ENCODE measurements around the gene PPP2R3B.
"Not testable (repeated sequence)": the region's sequence is repeated elsewhere in the genome, so short reads cannot be mapped to it uniquely, and the experiment has no call there.

GRCh38 chrX:376206-376605 is 10.5 kb downstream of the PPP2R3B start:
- TF ChIP-seq, protein P1, sequence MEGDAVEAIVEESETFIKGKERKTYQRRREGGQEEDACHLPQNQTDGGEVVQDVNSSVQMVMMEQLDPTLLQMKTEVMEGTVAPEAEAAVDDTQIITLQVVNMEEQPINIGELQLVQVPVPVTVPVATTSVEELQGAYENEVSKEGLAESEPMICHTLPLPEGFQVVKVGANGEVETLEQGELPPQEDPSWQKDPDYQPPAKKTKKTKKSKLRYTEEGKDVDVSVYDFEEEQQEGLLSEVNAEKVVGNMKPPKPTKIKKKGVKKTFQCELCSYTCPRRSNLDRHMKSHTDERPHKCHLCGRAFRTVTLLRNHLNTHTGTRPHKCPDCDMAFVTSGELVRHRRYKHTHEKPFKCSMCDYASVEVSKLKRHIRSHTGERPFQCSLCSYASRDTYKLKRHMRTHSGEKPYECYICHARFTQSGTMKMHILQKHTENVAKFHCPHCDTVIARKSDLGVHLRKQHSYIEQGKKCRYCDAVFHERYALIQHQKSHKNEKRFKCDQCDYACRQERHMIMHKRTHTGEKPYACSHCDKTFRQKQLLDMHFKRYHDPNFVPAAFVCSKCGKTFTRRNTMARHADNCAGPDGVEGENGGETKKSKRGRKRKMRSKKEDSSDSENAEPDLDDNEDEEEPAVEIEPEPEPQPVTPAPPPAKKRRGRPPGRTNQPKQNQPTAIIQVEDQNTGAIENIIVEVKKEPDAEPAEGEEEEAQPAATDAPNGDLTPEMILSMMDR (IDR thresholded peaks at IDR 0.05; ENCODE audit: low read depth, low read length), result not testable (repeated sequence)
- not testable (repeated sequence) for TF ChIP-seq EZH2phosphoT487 (IDR thresholded peaks at IDR 0.05; ENCODE audit: low read depth)
